Astrocyte of the cerebellum (primary cell): ENCODE results near the gene CD83.

ENCODE experiments used
- DNase-seq: peaks from one replicate; pipeline ENCODE4 v3.0.0-alpha.2; 2011; ENCODE audit warnings: low read depth
- H3K4me3 ChIP-seq: 2 replicates; pipeline ENCODE4 v1.5.1; 2011; ENCODE audit warnings: mild to moderate bottlenecking, low read depth, low read length, moderate library complexity
- in situ Hi-C: cut with HindIII; loops from 2 replicates; pipeline ENCODE4 v1.10.0; 2017; ENCODE audit warnings: low sequenced_read_pairs
- TF ChIP-seq, protein P1 (sequence below): IDR thresholded peaks from 2 replicates; pipeline ENCODE4 v1.5.1; 2012; ENCODE audit warnings: low read length, low read depth, moderate library complexity, mild to moderate bottlenecking; ENCODE audit errors: missing control alignments

Gene CD83

DNA sequence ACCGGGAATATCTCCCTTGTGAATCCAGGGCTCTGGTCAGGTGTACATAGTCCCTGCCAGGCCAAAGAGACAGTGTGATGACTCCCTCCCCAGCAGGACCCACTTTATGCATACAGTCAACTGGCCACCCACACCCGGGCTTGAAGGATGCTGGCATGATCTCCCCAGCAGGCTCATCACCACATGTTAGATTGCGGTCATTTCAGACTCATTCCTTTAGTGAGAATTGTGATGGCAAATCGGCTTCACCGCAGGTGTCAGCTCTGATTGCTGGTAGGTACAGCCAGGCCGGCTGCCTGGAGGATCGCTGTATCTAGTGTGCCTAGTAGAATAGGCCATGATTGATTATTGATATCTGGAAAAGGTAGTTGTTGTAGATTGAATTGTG, 24.5 kb downstream of the CD83 start:
- no peak overlapping the region for H3K4me3 ChIP-seq
- in situ Hi-C loops = no loop called here
- DNase-seq = no peak
- TF ChIP-seq, protein P1, sequence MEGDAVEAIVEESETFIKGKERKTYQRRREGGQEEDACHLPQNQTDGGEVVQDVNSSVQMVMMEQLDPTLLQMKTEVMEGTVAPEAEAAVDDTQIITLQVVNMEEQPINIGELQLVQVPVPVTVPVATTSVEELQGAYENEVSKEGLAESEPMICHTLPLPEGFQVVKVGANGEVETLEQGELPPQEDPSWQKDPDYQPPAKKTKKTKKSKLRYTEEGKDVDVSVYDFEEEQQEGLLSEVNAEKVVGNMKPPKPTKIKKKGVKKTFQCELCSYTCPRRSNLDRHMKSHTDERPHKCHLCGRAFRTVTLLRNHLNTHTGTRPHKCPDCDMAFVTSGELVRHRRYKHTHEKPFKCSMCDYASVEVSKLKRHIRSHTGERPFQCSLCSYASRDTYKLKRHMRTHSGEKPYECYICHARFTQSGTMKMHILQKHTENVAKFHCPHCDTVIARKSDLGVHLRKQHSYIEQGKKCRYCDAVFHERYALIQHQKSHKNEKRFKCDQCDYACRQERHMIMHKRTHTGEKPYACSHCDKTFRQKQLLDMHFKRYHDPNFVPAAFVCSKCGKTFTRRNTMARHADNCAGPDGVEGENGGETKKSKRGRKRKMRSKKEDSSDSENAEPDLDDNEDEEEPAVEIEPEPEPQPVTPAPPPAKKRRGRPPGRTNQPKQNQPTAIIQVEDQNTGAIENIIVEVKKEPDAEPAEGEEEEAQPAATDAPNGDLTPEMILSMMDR = no peak

DNA sequence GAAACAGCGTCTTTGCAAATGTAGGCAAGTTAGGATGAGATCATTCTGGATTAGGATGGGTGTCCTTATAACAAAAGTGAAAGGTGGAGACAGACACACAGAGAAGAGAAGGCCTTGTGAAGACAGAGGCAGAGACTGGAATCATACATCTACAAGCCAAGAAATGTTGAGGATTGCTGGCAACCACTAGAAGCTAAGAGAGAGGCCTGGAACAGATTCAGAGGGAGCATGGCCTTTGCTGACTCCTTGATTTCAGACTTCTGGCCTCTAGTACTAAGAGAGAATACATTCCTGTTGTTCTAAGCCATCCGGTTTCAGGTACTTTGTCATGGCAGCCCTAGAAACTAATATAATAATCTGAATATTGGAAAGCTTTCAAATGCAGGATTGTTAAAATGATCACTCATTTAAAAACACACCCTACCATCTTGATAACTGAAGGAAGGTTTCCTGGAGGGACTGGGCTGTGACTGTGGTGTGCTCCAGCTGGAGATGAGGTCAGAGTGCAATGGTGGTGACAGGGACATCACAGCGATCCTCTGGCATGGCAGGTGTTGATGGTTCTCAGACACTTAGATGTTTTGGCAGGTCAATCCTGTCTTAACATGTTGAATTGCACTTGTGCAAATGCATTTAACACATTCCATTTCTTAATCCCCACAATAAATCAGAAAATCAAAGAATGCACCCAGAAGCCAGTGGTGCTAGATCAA, 25.1 kb downstream of the CD83 start:
- TF ChIP-seq, protein P1 = no peak
- in situ Hi-C loops = no loop called here
- DNase-seq = no peak
- no peak overlapping the region for H3K4me3 ChIP-seq

DNA sequence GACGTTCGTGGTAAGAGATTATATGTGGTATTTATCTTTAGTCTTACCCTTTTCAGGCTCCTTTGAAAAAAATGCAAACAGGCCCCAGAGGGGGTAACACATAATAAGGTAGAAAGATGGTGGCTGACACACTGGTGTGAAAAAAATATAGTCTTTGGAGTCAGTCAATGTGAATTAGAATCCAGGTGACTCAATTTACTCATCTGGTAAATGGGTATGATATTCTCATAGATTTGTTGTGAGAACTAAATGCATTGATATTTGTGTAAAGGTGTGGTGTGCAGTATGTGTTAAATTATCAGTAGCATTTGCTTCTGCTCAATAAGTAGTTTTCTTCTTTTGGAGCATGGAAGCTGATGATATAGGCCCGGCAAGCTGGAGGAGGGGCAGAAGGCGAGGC, 25.7 kb downstream of the CD83 start:
- no peak for DNase-seq
- in situ Hi-C loops = no loop called here
- TF ChIP-seq, protein P1 = no peak
- no peak overlapping the region for H3K4me3 ChIP-seq

- peak; percentile 41 for DNase-seq
- in situ Hi-C loops = no loop called here
- TF ChIP-seq, protein P1 = peak; percentile 96
- no peak overlapping the region for H3K4me3 ChIP-seq
These were observed 27.1 kb downstream of the CD83 start for GRCh38 chr6:14144678-14145113.

DNA sequence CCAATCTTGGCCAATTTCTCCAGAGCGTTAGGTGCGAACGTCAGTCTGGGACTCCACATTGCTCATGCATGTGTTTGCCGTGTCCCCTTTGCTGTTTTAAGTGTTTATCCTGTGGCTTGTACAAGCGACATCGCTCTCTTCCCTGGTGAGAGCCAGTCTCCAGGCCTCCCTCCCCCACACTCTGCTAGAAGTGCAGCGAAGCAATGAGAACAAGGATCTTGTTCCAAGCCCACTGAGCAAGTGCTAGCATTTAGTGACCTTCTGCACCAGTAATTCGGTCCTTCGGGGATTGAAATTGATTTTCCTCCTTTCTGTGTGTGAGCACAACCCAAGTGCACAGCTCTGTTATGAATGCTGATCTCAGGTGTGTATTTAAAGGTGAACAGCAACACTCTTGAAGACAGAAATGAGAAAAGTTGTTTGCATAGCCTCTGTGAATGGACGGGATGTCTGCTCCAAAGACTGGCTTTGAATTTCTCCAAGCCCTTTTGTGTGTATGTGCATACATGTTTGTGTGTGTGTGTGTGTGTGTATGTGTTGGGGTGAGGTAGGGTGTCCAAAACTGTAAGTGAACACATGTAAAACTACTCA, 29.0 kb downstream of the CD83 start:
- no peak for DNase-seq
- in situ Hi-C loops = no loop called here
- TF ChIP-seq, protein P1 = no peak

GRCh38 chr6:14147891-14148290, 30.3 kb downstream of the CD83 start:
- DNase-seq = no peak
- in situ Hi-C loops = no loop called here
- no peak overlapping the region for H3K4me3 ChIP-seq
- TF ChIP-seq, protein P1 = no peak

More for the DNA sequence above, 29.0 kb downstream of the CD83 start:
- no peak overlapping the region for H3K4me3 ChIP-seq
